Measurements from ENCODE around the gene OR2D2. TPM values are rescaled to one million over a fixed set of nuclear protein-coding genes. Genes with fewer than 3 reads are reported as not detected.

OR2D2 gene
- total and polyA plus RNA-seq, 2 experiments from 2014 or later, result 0.24 TPM

- Histone ChIP-seq H3K4me1 (ENCODE audit: insufficient read depth) (no peaks in the 10 kb centered on the region), H3K79me2 (replicated peaks; ENCODE audit: insufficient read depth) (no peaks in the 10 kb centered on the region), H3K27ac (ENCODE audit: low read depth) (no peak within 1 kb of the TSS), H2AFZ (no peak within 1 kb of the TSS), H3K4me2 (no peak within 1 kb of the TSS), H3K9me2 (ENCODE audit: insufficient read depth) (no peaks in the 10 kb centered on the region), H4K20me1 (replicated peaks; ENCODE audit: insufficient read depth) (no peaks in the 10 kb centered on the region), H3F3A (replicated peaks; ENCODE audit: low read depth) (no peaks in the 10 kb centered on the region), H3K27me3 (ENCODE audit: insufficient read depth) (no peaks in the 10 kb centered on the region), H3K4me3 (no peak within 1 kb of the TSS), H3K36me3 (ENCODE audit: insufficient read depth) (no peaks in the 10 kb centered on the region)
- TF ChIP-seq STAT1 (IDR thresholded peaks at IDR 0.05; ENCODE audit: unreplicated experiment) (no peak), ZNF462 (CRISPR knock-in tag; IDR thresholded peaks at IDR 0.05) (no peak), CTCF (conservative IDR thresholded peaks at IDR 0.05; ENCODE audit: low read depth in 2 of 2) (no peak), EZH2 (IDR thresholded peaks at IDR 0.05; ENCODE audit: low read depth, unreplicated experiment) (no peak), CREB1 (CRISPR knock-in tag; IDR thresholded peaks at IDR 0.05; ENCODE audit: low read depth) (no peak), ETS1 (IDR thresholded peaks at IDR 0.05) (no peak), REST (IDR thresholded peaks at IDR 0.05; ENCODE audit: unreplicated experiment) (no peak), ZNF331 (CRISPR knock-in tag; IDR thresholded peaks at IDR 0.05; ENCODE audit: low read depth) (no peak), POLR2AphosphoS5 (IDR thresholded peaks at IDR 0.05; ENCODE audit: low read depth) (no peak), ZNF114 (CRISPR knock-in tag; IDR thresholded peaks at IDR 0.05) (no peak), NANOG (IDR thresholded peaks at IDR 0.05; ENCODE audit: borderline replicate concordance) (no peak), JUNB (IDR thresholded peaks at IDR 0.05; ENCODE audit: unreplicated experiment) (no peak), EZH2phosphoT487 (IDR thresholded peaks at IDR 0.05; ENCODE audit: unreplicated experiment) (no peak)
- H3K27me3 Mint-ChIP-seq (ENCODE audit: insufficient read depth, low read depth, poor library complexity), result no peaks in the 10 kb centered on the region
- 0 out of 3 replicates have a peak, but pooled peaks cover 3% of the 10 kb centered on the region for H3K9me3 Mint-ChIP-seq
- no peak within 1 kb of the TSS for H3K4me3 Mint-ChIP-seq
- no peaks in the 10 kb centered on the region for H3K36me3 Mint-ChIP-seq (ENCODE audit: low read depth)
- no peak within 1 kb of the TSS for H3K27ac Mint-ChIP-seq
- no peaks in the 10 kb centered on the region for H3K4me1 Mint-ChIP-seq
- DNase-seq (ENCODE audit: low spot score), result no peak
- ATAC-seq, result no peak
These were observed 16.0 kb downstream of the OR2D2 start, which contains the start of gene OR10A4 for GRCh38 chr11:6876325-6876724. TSS of gene OR10A4 (plus strand) at chr11:6876625. CDS start at chr11:6876648, 23 bp downstream.
